Measurements from ENCODE around the gene FBL.
"Not testable (repeated sequence)": the region's sequence is repeated elsewhere in the genome, so short reads cannot be mapped to it uniquely, and the experiment has no call there.

FBL gene

GRCh38 chr19:39810424-39810823, 35.8 kb downstream of the FBL start:
- DNase-seq (ENCODE audit: low read depth, low spot score) = no peak
- no peak overlapping the region for H3K4me3 ChIP-seq (ENCODE audit: low read length)

DNA sequence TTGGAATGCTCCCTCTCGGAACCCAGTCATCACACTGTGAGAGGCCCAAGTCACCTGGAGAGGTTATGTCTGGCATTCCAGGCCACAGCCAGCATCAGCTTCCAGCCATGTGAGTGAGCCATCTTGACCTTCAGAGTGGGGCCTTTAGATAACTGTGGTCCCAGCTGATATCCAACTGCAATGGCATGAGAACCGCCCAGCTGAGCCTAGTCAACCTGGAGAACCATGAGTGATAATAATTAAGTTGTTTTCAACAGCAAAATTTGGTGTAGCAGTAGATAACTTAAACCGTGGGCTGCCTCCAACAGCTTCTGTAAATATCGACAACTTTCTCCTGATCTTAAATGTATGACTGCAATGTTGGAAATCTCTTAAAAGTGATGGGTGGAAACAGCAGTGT, 36.8 kb downstream of the FBL start:
- DNase-seq (ENCODE audit: low read depth, low spot score) = no peak
- no peak overlapping the region for H3K4me3 ChIP-seq (ENCODE audit: low read length)

- H3K4me3 ChIP-seq (ENCODE audit: low read length); DNase-seq (ENCODE audit: low read depth, low spot score): not testable (repeated sequence)
Observed at GRCh38 chr19:39808688-39809087, 37.5 kb downstream of the FBL start.

- no peak overlapping the region for H3K4me3 ChIP-seq (ENCODE audit: low read length)
- DNase-seq (ENCODE audit: low read depth, low spot score) = no peak
Observed at GRCh38 chr19:39807846-39808364, 38.3 kb downstream of the FBL start.

GRCh38 chr19:39805104-39805503, 41.1 kb downstream of the FBL start:
- DNase-seq (ENCODE audit: low read depth, low spot score) = no peak
- H3K4me3 ChIP-seq (ENCODE audit: low read length) = no peak overlapping the region

DNA sequence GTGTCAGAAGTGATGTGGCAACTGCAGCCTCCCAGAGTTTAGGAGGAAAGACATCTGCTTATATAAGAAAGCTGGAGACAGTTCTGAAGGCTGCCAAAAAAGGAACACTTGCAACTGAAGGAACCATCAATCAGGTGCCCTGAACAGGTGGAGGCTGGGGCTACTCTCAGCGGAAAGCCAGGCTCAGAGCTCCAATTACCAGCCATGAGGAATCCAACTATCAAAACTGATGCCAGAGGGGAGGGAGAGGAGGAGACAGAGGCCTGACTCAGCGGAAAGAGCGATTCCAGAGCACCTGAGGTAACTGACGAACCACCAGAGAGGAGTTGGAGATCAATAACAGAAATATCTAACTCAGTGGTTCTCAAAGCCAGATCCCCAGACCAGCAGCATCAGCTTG, 43.2 kb downstream of the FBL start:
- no peak for DNase-seq (ENCODE audit: low read depth, low spot score)

DNA sequence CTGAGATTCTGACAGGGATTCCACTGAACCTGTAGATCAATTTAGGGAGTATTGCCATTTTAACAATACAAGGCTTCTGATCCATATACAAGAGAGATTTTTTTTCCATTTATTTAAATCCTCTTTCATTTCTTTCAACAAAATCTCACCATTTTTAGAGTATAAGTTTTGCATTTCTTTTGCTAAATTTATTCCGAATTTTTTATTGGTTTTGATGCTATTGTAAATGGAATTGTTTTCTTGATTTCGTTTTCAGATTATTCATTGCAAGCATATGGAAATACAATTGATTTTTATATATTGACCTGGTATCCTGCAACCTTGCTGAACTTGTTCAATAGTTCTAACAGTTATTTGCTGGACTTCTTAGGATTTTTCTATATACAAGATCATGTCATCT, 49.1 kb downstream of the FBL start:
- no peak overlapping the region for H3K4me3 ChIP-seq (ENCODE audit: low read length)
- no peak for DNase-seq (ENCODE audit: low read depth, low spot score)

More for the DNA sequence above, 43.2 kb downstream of the FBL start:
- no peak overlapping the region for H3K4me3 ChIP-seq (ENCODE audit: low read length)

- H3K4me3 ChIP-seq (ENCODE audit: low read length) = no peak overlapping the region
- DNase-seq (ENCODE audit: low read depth, low spot score) = no peak
Observed at GRCh38 chr19:39796000-39796498, 50.1 kb downstream of the FBL start.

GRCh38 chr19:39795001-39795400, 51.2 kb downstream of the FBL start:
- peak; percentile 12 for DNase-seq (ENCODE audit: low read depth, low spot score)
- no peak overlapping the region for H3K4me3 ChIP-seq (ENCODE audit: low read length)

DNA sequence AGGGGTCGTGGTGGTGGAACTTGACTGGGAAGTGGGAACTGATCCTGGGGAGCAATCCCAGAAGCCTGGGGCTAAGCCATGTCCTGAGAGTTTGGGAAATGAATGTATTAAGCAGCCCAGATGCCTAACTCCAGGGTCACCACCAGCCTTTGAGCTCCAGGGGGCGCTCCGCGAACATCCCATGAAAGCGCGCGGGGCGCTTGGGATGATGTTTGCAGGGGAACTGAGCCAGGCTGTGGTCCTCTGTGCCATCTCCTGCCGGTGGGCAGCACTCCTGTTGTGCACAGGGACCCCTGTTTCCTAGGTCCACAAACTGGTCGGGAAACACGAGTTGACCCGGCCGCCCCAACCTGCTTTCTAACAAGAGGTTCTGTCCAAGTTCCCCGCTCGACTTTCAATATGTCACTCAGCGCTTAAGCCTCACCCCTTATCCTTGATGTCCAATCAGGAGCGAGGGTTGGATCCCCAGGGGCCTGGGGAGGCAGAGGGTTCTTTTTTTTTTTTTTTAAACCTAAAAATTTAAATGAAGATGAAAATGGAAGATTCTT, 53.1 kb downstream of the FBL start:
- peak overlapping the region; percentile 57 for H3K4me3 ChIP-seq (ENCODE audit: low read length)
- DNase-seq (ENCODE audit: low read depth, low spot score) = peak; percentile 62

DNA sequence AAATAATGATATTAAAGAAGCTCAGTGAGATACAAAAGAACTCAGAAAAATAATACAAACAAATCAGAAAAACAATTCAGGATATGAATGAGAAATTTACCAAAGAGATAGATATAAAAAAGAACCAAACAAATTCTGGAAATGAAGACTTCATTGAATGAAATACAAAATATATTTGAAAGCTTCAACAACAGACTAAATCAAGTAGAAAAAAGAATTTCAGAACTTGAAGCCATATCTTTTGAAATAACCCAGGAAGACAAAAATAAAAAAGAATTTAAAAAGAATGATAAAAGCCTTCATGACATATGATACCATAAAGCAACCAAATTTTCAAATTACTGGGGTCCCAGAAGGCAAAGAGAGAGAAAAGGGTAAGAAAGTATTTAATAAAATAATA, 57.9 kb downstream of the FBL start:
- no peak overlapping the region for H3K4me3 ChIP-seq (ENCODE audit: low read length)
- DNase-seq (ENCODE audit: low read depth, low spot score) = no peak
